Activated T-helper 1 cell treated with anti-CD3 and anti-CD28 coated beads, Interleukin-12 subunit alpha, Interleukin-12 subunit beta, Interleukin-2, Interleukin-4 antibody, amounts not matched to agents 30 ng/mL and 10 ng/mL and 1 ng/mL, durations not matched to agents 14 hours and 24 hours and 36 hours (primary cell): Measurements from ENCODE around the gene AGK. TPM values are rescaled to one million over a fixed set of nuclear protein-coding genes. Genes with fewer than 3 reads are reported as not detected.
A peak's percentile ranks its signal among the peaks of the same experiment; 100 is the strongest.

Source experiments
- DNase-seq: peaks from one replicate; pipeline ENCODE4 v3.0.0; 2021; ENCODE audit warnings: low spot score
- H3K27ac Mint-ChIP-seq: one replicate; pipeline ENCODE4 v1.8.0; 2021; ENCODE audit warnings: mild to moderate bottlenecking, mixed read lengths
- H3K27me3 Mint-ChIP-seq: one replicate; pipeline ENCODE4 v1.8.0; 2022; ENCODE audit warnings: mild to moderate bottlenecking, moderate library complexity, mixed read lengths; ENCODE audit not compliant: insufficient read depth
- H3K36me3 Mint-ChIP-seq: one replicate; pipeline ENCODE4 v1.8.0; 2021; ENCODE audit warnings: low read depth, mixed read lengths
- H3K4me1 Mint-ChIP-seq: one replicate; pipeline ENCODE4 v1.8.0; 2021; ENCODE audit warnings: low read depth, mixed read lengths
- H3K4me3 Mint-ChIP-seq: one replicate; pipeline ENCODE4 v1.8.0; 2021; ENCODE audit warnings: mild to moderate bottlenecking, moderate library complexity, mixed read lengths
- H3K9me3 Mint-ChIP-seq: one replicate; pipeline ENCODE4 v1.8.0; 2021; ENCODE audit warnings: mixed read lengths
- intact Hi-C: fragments of 100-400 bp; cut with micrococcal nuclease; formaldehyde crosslinking; loops from one replicate; pipeline ENCODE4 v1.15.1; 2024
- total RNA-seq: library from RNA; stranded (reverse); gene quantifications from 2 replicates; pipeline ENCODE4 v1.2.3, GENCODE V29; 2022

The AGK gene, protein sequence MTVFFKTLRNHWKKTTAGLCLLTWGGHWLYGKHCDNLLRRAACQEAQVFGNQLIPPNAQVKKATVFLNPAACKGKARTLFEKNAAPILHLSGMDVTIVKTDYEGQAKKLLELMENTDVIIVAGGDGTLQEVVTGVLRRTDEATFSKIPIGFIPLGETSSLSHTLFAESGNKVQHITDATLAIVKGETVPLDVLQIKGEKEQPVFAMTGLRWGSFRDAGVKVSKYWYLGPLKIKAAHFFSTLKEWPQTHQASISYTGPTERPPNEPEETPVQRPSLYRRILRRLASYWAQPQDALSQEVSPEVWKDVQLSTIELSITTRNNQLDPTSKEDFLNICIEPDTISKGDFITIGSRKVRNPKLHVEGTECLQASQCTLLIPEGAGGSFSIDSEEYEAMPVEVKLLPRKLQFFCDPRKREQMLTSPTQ
- total RNA-seq: 174 and 179 TPM in 2 replicates

DNA sequence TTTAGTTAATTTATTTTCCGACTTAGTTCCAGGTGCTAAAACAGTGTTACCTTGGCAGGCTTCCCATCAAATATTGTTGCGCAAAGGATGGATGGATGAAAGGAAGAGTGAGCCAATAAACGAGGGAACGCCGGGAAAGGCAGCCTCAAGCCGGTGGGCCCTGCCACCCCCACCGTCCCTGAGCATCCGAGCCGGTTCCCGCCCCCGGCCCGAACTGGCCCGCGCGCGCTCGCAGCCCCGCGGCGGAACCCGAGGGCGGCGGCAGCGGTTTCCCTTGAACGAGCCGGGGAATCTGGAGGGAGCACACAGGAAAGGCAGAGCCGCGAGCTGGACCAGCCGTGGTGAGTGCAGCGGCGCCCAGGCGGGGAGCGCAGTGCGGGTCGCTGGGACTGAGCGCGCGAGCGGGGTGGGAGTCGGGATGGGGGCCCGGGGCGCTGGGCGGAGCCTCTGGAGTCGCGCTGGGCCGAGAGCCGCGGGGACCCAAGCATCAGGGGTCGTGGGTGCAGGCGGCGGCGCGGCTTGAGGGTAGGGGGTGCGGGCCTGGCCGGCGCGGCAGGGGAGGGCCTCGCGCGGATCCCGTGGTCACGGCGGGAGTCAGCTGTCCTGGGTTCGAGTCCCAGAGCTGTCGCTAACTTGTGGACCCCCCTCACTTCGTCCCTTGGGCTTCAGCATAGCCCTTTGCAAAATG lies at the start of gene AGK:
Gene AGK (plus strand): TSS at position 317 of the 688 bp plus-strand sequence. CDS start 4,057 bp downstream, outside the sequence.
- DNase-seq: peak; percentile 79
- H3K36me3 Mint-ChIP-seq: peaks cover 46% of the 10 kb centered on the region
- H3K27ac Mint-ChIP-seq: peak within 1 kb of the TSS; percentile 97
- H3K4me3 Mint-ChIP-seq: peak within 1 kb of the TSS; percentile 91
- peaks cover 50% of the 10 kb centered on the region for H3K4me1 Mint-ChIP-seq
- H3K9me3 Mint-ChIP-seq: no peaks in the 10 kb centered on the region
- intact Hi-C loops: loop anchor here (1.0 to 10.0 kb wide), 9 partner anchors 8 to 1076 kb away; partner anchors contain the start of genes BRAF, MKRN1, MRPS33 and NDUFB2
- no peaks in the 10 kb centered on the region for H3K27me3 Mint-ChIP-seq

DNA sequence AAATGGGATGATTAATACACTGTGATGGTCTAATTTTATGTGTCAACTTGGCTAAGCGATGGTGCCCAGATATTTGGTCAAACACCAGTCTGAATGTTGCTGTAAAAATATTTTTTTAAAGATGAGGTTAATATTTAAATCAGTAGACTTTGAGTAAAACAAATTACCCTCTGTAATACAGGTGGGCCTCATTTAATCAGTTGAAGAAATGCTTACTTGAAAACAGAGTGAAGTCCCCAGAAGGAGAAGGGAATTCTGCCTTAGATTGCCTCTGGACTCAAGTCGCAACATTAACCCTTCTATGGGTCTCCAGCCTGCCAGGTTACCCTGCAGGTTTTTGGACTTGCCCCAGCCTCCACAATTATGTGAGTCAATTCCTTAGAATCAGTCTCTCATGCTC lies 49.8 kb upstream of the AGK start:
- DNase-seq: no peak
- Mint-ChIP-seq H3K27me3 (peaks cover 39% of the 10 kb centered on the region), H3K27ac (no peak overlapping the region), H3K36me3 (no peaks in the 10 kb centered on the region), H3K4me3 (no peak overlapping the region), H3K4me1 (no peaks in the 10 kb centered on the region), H3K9me3 (no peaks in the 10 kb centered on the region)
- intact Hi-C loops: no loop called here

DNA sequence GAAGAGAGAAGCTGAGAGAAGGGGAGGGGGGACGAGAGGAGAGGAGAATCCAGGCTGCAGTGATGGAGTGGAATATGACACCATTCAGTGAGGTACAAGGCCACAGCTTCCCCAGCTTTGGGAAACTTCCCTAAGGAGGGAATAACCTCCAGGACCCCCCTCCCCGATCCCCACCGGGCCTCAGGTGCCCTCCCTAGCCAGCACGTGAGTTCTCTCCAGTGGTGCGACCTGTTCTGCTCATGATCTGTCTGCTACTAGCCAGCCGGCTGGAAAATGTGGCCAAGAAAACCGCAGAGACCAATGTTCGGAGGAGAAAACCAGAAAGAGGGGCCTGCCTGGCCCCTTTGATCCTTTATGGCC lies 39.9 kb upstream of the AGK start:
- peaks cover 10% of the 10 kb centered on the region for H3K36me3 Mint-ChIP-seq
- H3K9me3 Mint-ChIP-seq: peaks cover 13% of the 10 kb centered on the region
- peaks cover 9% of the 10 kb centered on the region for H3K4me1 Mint-ChIP-seq
- H3K27ac Mint-ChIP-seq: no peak overlapping the region
- H3K27me3 Mint-ChIP-seq: peaks cover 51% of the 10 kb centered on the region
- intact Hi-C loops: no loop called here
- DNase-seq: no peak
- no peak overlapping the region for H3K4me3 Mint-ChIP-seq

DNA sequence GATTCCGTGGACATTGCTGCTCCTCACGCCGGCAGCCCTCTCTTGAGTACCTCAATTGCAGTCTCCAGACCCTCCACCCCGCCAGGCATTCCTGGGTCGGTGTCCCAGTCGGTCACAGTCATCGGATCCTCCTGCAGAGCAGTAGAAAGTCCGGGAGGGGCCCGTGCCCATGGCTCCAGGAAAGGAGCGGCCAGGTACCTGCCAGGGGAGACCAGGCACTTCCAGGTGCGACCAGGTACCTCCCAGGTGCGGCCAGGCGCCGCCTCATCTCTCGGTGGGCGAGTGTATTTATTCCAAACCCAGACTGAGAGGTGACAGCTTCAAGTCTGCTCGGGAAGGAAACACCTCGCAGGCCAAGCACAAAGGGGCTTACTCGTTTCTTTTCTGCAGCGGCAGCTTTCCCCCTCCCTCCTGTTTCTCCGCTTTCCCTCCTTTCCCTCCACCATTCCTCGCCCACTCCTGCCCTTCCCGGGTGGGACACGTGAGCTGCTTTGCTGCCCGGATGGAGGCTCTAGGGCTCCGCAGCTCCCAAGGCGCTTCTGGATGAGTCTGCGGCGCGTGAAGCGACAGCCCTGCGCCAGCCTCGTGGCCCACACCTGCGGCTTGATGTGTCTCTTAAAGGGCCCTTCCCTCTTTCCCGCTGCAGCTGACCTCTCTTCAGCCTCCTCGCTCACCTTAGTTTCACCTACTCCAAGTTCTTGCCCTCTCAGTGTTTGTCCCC lies 39.4 kb upstream of the AGK start:
- H3K27ac Mint-ChIP-seq: no peak overlapping the region
- H3K27me3 Mint-ChIP-seq: peaks cover 47% of the 10 kb centered on the region
- intact Hi-C loops: no loop called here
- peaks cover 13% of the 10 kb centered on the region for H3K9me3 Mint-ChIP-seq
- DNase-seq: no peak
- peaks cover 9% of the 10 kb centered on the region for H3K4me1 Mint-ChIP-seq
- peaks cover 10% of the 10 kb centered on the region for H3K36me3 Mint-ChIP-seq
- peak overlapping the region; percentile 40 for H3K4me3 Mint-ChIP-seq

DNA sequence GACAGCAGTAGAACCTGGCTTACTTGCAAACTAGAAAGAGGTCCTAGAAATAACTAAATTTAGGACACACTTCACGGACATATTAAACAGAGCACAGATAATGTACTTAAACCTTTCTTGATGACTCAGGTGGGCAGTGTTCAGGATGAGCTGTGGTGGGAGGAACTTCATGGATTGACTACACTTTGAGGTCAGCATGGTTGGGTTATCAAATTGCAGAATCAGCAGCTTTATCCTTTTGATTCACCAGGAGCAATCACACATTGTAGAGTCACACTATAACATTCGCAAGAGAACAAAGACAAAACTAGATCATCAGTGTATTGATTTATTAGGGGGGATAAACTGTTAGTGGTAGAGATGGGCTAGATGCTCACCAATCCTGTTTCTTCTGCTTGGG lies 38.6 kb upstream of the AGK start:
- H3K9me3 Mint-ChIP-seq: peaks cover 13% of the 10 kb centered on the region
- DNase-seq: no peak
- H3K4me3 Mint-ChIP-seq: peak overlapping the region; percentile 40
- H3K36me3 Mint-ChIP-seq: peaks cover 10% of the 10 kb centered on the region
- peaks cover 9% of the 10 kb centered on the region for H3K4me1 Mint-ChIP-seq
- H3K27ac Mint-ChIP-seq: no peak overlapping the region
- H3K27me3 Mint-ChIP-seq: peaks cover 47% of the 10 kb centered on the region
- intact Hi-C loops: no loop called here

DNA sequence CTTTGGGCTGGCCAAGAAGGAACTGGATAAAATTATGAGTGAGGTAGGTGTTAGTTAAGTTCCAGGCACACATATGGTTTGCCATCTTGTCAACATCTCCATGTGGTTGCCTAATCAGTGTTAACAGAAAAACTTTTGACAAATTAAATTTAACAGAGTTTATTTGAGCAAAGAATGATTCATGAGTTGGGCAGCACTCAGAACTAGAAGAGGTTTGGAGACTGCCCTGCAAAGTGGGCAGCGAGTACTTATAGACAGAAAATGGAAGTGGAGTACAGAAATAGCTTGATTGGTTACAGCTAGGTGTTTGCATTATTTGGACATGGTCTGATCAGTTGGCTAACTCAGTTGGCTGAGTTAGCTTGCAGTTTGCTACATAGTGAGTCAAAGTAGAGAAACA lies 37.5 kb upstream of the AGK start:
- Mint-ChIP-seq H3K9me3 (peaks cover 13% of the 10 kb centered on the region), H3K27me3 (peaks cover 47% of the 10 kb centered on the region), H3K27ac (no peak overlapping the region), H3K4me1 (peaks cover 9% of the 10 kb centered on the region), H3K4me3 (no peak overlapping the region), H3K36me3 (peaks cover 10% of the 10 kb centered on the region)
- intact Hi-C loops: no loop called here
- no peak for DNase-seq

DNA sequence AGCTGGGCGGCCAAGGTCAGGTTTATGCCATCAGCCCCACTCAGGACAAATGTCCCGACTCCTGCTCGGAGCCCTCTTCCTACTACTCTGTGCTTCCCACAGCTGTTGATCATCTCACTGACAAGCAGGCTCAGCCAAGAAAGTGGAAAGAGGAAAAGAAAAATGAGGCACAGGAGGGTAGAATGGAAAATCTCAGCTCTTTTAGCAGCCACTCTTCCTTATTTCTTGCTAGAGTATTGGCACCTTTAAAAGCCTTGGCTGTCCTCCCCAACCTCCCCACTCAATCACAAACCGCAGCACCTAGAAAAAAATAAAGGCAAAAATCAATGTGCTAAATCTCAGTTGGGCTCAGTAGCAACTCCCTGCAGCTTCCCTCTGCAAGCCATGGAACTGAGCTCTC lies 35.3 kb upstream of the AGK start:
- Mint-ChIP-seq H3K36me3 (peaks cover 10% of the 10 kb centered on the region), H3K27ac (no peak overlapping the region), H3K9me3 (peaks cover 13% of the 10 kb centered on the region), H3K4me1 (peaks cover 9% of the 10 kb centered on the region), H3K27me3 (peaks cover 38% of the 10 kb centered on the region), H3K4me3 (no peak overlapping the region)
- intact Hi-C loops: no loop called here
- DNase-seq: no peak

DNA sequence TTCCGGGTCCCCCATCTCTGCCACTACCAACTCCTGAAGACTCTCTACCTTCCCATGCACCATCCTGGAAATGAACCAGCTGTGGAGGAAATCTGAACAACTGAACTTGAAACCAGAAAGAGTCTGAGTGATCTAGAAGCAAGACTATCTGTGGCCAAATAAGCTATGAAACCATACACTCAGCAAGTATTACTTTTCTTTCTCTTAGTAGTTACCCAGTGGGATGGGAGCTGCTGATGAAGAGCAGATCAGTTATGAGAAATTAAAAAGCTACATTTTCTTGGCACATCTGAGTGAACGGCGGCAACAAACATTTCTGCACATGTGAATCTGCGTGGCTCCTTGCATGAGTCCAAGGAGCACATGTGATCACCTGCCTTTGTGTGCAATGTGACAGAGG lies 31.6 kb upstream of the AGK start:
- Mint-ChIP-seq H3K4me3 (no peak overlapping the region), H3K9me3 (peaks cover under 1% of the 10 kb centered on the region), H3K27ac (no peak overlapping the region), H3K27me3 (peaks cover 5% of the 10 kb centered on the region), H3K36me3 (no peaks in the 10 kb centered on the region), H3K4me1 (peaks cover 5% of the 10 kb centered on the region)
- intact Hi-C loops: no loop called here
- no peak for DNase-seq

DNA sequence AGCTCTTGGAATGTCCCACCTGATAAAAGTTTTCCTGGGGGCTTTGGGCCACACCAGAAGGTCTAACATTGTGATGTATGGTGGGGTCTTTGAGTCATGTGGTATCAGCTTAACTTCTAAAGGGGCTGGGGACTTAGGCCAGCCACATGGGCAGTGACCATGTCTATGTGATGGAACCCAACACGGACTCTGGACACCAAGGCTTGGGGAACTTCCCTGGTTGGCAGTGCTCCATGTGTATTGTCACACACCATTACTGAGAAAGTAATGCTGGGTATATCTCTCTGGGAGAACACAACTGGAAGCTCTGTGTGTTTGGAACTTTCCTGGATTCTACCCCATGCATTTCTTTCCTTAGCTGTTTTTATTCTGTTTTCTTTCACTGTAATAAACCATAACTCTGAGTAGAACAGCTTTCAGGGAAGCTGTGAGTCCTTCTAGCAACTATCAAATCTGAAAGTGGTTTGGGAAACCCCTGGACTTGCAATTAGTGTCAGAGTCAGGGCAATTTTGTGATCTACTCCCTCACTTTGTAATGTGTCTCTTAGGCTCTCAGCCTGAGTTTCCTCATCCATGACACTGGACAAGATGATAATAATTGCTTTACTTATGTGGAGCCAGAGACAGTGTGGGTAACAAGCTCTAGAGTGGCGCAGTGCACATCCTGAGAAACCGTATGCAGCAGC lies 28.4 kb upstream of the AGK start:
- Mint-ChIP-seq H3K4me3 (no peak overlapping the region), H3K4me1 (peaks cover 5% of the 10 kb centered on the region), H3K27ac (no peak overlapping the region), H3K36me3 (no peaks in the 10 kb centered on the region), H3K27me3 (peaks cover 14% of the 10 kb centered on the region), H3K9me3 (no peaks in the 10 kb centered on the region)
- no peak for DNase-seq
- intact Hi-C loops: no loop called here

DNA sequence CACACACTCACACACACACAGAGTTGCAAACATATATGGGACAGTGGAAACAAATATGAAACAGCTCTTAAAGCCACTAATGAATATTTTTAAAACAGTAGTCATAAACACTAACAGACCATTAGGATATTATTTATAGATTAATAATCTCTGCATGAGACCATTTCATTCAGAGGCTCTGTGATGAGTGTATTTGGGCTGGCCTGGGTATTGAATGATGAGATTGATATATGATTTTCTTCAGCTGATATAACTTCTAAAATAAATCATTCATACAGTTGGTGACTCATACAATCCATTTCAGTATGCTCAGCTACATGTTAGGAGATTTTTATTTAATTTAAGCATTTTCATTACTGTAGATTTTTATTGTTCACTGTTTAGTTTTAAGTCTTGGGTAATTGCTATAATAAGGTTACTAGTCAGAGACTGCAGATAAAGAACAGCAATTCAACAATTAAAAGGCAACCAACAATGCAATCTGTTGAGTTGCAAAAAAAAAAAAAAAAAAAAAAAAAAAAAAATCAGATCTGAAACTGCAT lies 25.2 kb upstream of the AGK start:
- no peak for DNase-seq
- peaks cover 20% of the 10 kb centered on the region for H3K27me3 Mint-ChIP-seq
- no peak overlapping the region for H3K27ac Mint-ChIP-seq
- H3K9me3 Mint-ChIP-seq: no peaks in the 10 kb centered on the region
- peaks cover 5% of the 10 kb centered on the region for H3K4me1 Mint-ChIP-seq
- no peak overlapping the region for H3K4me3 Mint-ChIP-seq
- no peaks in the 10 kb centered on the region for H3K36me3 Mint-ChIP-seq
- intact Hi-C loops: no loop called here

DNA sequence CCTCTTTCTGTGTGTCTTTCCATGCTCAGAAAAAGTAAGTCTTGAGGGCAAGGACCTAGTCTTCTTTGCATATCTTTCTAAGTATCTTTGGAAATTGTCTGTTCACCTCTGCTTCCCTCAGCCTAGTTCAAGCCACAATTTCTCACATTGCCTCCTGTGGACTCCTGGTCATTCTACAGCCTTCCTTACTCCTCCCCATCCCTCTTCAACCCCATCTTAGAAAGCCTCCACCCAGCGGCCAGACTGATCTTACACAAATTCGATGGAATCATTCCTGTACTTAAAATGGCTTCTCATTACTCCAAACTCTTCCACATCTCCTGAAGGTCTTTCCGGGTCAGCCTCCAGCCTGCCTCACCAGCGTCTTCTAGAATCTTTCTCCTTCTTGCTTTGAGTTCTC lies 24.1 kb upstream of the AGK start:
- no peaks in the 10 kb centered on the region for H3K36me3 Mint-ChIP-seq
- peaks cover 5% of the 10 kb centered on the region for H3K4me1 Mint-ChIP-seq
- DNase-seq: no peak
- no peak overlapping the region for H3K27ac Mint-ChIP-seq
- H3K4me3 Mint-ChIP-seq: no peak overlapping the region
- H3K9me3 Mint-ChIP-seq: no peaks in the 10 kb centered on the region
- H3K27me3 Mint-ChIP-seq: peaks cover 26% of the 10 kb centered on the region
- intact Hi-C loops: no loop called here

DNA sequence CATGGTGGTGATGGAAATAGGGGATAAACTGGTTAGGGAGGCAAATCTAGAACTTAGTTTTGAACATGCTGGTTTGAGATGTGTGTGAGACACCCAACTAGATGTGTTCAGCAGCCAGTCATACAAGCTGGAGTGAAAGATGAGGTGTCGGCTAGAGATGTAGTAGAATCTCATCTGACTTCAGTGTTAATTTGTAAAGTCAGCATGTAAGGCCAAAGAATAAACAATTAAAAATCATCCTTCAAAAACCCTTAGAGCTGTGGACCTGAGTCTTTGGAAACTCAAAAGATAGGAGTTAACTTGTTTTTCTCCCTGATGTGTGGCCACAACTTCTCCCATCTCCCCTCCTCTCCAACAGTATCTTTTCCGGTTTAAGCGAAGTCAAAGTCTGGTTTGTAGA lies 22.8 kb upstream of the AGK start:
- Mint-ChIP-seq H3K27me3 (peaks cover 26% of the 10 kb centered on the region), H3K4me1 (peaks cover 4% of the 10 kb centered on the region), H3K36me3 (no peaks in the 10 kb centered on the region), H3K9me3 (no peaks in the 10 kb centered on the region), H3K4me3 (no peak overlapping the region), H3K27ac (no peak overlapping the region)
- intact Hi-C loops: no loop called here
- no peak for DNase-seq
